Measurements from ENCODE around the gene SPDYE6.
A peak's percentile ranks its signal among the peaks of the same experiment; 100 is the strongest.
"Not testable (repeated sequence)": the region's sequence is repeated elsewhere in the genome, so short reads cannot be mapped to it uniquely, and the experiment has no call there.

Gene SPDYE6

GRCh38 chr7:102356344-102356743 lies at the start of gene SPDYE6:
SPDYE6 (minus strand) TSS chr7:102356444; CDS start chr7:102356023, 421 bp downstream.
- DNase-seq: not testable (repeated sequence)

- DNase-seq: not testable (repeated sequence)
These were observed 48.6 kb upstream of the SPDYE6 start for GRCh38 chr7:102404862-102405188.

GRCh38 chr7:102404005-102404861 lies 48.0 kb upstream of the SPDYE6 start:
- peak; percentile 4 for DNase-seq

DNA sequence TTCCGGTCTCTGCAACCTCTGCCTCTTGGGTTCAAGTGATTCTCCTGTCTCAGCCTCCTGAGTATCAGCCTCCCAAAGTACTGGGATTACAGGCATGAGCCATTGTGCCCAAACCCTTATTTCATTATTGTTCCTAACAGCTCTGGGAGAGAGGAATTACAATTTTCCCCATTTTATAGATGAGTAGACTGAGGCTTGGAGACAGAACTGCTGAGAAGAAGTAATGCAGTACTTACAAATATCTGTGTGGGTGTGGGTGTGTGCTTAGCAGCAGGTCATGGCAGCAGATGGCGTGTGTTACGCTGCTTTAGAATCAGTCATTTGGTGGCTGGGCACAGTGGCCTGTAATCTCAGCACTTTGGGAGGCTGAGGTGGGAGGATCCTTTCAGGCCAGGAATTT lies 47.3 kb upstream of the SPDYE6 start:
- DNase-seq: no peak

DNA sequence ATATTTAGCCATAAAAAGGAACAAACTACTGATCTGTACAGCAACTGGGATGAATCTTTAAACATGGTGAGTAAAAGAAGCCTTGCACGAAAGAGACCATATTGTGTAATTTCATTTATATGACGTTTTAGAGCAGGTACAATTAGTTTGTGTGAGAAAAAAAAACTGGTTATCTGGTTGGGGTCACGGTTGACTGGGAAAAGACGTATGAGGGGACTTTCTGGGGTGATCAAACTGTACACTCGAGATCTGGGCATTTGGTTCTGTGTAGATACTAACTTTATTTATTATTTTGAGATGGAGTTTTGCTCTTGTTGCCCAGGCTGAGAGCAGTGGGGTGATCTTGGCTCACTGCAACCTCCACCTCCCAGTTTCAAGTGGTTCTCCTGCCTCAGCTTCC lies 44.1 kb upstream of the SPDYE6 start:
- DNase-seq: no peak

DNA sequence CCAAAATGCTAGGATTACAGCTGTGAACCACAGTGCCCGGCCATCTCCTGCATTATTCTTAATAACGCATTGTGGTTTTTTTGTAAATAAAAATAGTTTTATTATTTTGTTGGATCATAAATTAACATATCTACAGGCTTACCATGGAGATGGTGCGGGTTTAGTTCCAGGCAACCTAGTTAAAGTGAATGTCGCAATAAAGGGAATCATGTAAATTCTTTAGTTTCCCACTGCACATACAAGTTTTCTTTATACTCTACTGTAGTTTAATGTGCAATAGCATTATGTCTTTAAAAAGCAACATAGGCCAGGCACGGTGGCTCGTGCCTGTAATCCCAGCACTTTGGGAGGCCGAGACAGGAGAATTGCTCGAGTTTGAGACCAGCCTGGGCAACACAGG lies 42.3 kb upstream of the SPDYE6 start:
- DNase-seq: no peak

GRCh38 chr7:102396710-102397019 lies 40.4 kb upstream of the SPDYE6 start:
- no peak for DNase-seq

- peak; percentile 96 for DNase-seq
These were observed 39.8 kb upstream of the SPDYE6 start, which contains the start of gene PRKRIP1 for GRCh38 chr7:102395873-102396709. PRKRIP1 (plus strand) TSS chr7:102396363; CDS start chr7:102396412, 49 bp downstream.

- peak; percentile 89 for DNase-seq
These were observed 39.3 kb upstream of the SPDYE6 start for GRCh38 chr7:102395592-102395872.

DNA sequence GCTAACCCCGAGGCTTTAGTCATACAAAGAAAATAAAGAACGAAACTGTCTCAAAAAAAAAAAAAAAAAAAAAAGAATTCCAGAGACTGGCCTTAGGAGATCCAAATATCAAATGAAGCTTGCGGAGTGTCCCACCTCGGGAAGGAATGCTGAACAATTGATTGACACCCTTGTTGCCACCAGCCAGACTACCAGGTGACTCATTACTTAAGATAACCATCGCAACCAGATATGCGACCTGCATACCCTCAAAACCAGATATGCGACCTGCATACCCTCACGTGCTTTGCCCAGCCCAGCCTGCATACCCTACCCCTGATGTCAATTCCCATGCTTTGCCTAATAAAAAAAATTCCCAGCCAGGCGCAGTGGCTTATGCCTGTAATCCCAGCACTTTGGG lies 37.2 kb upstream of the SPDYE6 start:
- DNase-seq: no peak

DNA sequence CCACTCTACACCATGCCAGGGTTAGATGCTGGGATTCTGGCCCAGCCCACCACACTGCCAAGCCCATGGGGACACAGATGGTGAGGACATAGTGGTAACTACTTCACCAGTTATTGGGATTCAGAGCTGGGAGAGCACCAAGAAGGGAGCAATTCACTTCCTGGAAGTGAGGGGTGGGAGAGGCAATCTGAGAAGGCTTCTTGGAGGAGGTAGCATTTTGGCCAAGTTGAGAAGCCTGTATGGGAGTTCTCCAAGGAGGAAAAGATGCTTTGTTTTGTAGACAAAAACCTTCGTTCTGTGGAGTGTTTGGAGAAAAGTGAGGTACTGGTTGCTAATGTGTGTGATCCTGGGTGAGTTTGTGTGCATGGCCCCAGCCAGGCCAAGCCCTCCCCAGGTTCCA lies 36.1 kb upstream of the SPDYE6 start:
- DNase-seq: no peak

DNA sequence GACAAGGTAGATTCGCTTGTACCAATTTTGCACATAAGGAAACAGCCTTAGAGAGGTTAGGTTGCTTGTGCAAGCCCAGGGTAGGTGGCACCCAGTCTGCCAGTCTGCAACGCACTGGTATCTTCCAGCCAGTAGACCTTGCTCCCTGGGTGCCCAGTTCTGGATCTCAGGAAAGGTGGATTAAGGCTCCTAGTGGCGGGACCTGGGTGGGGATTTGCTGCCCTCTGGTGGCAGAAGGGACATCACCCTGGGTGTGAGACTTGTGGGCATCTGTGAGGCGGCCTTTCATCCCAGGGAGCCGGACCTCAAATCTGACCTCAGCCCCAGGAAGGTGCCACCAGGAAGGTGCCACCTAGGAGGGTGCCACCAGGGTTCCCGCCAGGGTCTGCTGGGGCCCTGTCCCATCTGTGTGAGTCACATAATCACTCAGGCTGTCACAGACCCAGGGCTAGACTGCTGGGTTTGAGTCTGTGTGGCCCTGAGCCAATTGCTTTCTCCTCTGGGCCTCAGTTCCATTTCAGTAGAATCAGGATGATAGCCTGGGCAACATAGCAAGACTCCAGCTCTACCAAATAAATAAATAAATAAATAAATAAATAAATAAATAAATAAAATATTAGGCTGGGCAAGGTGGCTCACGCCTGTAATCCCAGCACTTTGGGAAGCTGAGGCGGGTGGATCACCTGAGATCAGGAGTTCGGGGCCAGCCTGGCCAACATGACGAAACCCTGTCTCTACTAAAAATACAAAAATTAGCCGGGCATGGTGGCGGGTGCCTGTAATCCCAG lies 34.6 kb upstream of the SPDYE6 start:
- peak; percentile 40 for DNase-seq

GRCh38 chr7:102389810-102390209 lies 33.6 kb upstream of the SPDYE6 start:
- no peak for DNase-seq

DNA sequence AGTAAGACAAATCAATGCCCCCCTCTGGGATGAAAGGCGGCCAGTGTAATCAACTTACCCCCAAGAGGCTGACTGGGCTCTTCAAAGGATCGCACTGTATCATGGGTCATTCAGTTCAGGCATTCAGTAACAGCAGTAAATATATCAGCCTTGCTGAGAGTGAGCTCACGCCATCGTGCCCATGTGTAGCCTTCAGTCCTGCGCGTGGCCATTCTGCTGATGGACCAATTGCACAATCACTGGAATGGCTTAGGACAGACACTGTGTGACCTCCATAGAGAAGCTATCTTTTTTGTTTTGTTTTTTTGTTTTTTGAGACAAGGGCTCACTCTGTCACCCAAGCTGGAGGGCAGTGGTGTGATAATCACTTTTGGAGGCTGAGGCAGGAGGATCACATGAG lies 30.8 kb upstream of the SPDYE6 start:
- peak; percentile 27 for DNase-seq

GRCh38 chr7:102381696-102382425 lies 25.6 kb upstream of the SPDYE6 start:
- not testable (repeated sequence) for DNase-seq

- not testable (repeated sequence) for DNase-seq
These were observed 24.6 kb upstream of the SPDYE6 start for GRCh38 chr7:102380837-102381236.

DNA sequence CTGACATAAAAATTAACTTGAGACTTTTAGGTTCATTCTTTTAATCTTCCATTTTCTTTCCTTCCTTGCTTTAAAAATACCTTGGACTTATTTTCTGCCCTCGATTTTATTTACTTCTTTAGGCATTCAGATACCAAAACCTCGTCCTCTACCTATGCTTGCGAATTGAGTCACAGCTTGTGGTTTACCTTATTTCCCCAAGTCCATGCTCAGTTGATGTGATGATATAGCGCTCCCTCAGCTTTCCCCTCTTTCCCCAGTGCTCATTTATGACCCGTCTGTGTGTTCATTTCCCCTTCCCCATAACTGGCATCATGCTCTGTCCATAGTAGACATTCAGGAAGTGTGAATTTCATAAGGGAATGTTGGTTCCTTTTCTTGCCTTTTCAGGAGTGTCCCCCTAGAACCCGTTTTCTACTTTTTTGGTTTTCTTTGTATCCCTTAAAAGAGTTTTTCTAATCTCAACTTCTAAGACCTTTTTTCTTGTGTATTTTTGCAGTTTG lies 20.8 kb upstream of the SPDYE6 start:
- DNase-seq: no peak

DNA sequence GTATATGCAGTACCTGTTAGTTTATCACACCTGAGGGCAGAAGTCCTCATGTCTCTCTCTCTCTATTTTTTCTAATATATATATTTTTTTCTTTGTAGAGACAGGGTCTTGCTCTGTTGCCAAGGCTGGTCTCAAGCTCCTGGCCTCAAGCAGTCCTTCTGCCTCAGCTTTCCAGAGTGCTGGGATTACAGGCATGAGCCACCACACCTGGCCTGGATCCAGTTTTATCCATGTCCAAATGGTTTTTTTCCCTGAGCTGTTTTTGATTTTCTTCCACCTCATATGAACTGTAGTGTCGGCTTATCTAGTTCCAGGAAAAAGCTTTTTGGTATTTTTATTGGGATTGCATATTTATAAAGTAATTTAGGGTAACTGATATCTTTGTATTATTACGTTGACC lies 16.6 kb upstream of the SPDYE6 start:
- not testable (repeated sequence) for DNase-seq

DNA sequence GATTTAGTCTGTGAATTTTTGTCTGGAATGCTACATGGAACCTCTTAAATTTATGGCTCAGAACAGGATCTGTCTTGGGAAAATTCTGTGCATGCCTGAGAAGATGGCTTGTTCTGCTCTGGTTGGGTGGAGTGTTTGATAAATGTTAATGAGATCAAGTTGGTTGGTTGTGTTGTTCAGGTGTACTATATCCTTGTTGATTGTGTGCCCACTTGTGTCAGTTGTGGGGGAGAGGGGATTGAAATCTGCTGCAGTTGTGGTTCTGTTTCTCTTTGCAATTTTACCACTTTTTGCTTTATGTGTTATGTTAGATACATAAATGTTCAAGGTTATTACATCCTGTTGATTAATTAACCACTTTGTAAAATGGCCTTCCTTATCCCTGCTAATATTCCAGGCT lies 13.8 kb upstream of the SPDYE6 start:
- not testable (repeated sequence) for DNase-seq

DNA sequence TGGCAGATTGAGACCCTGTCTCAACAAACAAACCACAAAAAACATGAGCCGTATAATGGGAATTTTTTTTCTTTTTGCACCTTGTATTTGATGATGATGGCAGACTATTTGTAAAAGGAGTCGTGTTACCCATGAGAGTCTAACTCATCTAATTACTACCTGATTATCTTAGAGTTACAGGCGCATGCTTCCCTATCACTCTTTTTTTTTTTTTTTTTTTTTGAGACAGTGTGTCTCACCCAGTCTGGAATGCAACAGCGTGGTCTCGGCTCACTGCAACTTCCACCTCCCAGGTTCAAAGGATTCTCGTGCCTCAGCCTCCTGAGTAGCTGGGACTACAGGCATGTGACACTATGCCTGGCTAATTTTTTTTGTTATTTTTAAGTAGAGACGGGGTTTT lies 9.1 kb upstream of the SPDYE6 start:
- DNase-seq: not testable (repeated sequence)

DNA sequence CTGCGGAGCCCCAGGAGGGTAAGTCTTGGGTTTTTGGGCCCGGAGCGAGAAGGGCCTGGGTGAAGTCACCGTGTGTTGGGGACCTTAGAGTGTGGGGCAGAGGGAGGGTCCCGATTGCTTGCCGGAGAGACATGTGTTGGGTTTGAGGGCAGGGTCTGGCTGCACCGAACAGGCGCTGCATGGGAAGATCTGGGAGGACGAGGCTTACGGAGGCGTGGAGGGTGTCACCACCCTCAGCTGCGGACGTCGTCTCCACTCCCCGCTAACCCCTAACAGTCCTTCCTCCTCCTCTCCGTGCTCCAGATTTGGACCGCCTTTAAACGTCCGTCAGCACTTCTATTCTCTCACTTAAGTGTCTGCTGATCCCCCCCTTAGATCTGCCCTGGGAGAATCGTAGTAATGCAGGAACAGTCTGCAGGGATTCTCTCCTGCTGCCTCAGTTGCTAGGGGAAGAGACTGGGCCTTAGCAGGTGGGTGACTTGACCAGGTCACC lies 8.2 kb upstream of the SPDYE6 start:
- not testable (repeated sequence) for DNase-seq

Data from NCI-H2227 treated with DMSO at 0.1 percent for 48 hours (cell line).